DMS 273 (cell line): ENCODE data around the gene PSMD13.
"Not testable (repeated sequence)": the region's sequence is repeated elsewhere in the genome, so short reads cannot be mapped to it uniquely, and the experiment has no call there.

Experiments
- DNase-seq: peaks from one replicate; lab custom pipeline; 2025; ENCODE audit not compliant: unreplicated experiment; lab: John Stamatoyannopoulos, UW

Gene PSMD13

DNA sequence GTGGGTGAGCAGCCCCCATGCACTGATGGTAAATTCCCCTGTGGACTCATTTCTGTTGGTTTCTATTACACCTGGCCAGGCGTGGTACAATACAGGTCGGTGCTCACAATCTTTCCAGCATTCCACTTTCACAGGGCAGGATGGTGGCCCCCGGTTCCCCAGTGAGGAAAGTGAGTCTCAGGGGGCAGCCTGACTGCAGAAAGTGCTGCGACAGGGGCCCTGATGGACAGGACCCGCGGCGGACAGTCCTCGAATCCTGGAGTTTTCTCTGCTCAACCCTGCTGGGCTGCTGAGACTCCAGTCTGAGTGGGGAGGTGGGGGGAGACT, 49.1 kb downstream of the PSMD13 start:
- DNase-seq = no peak

DNA sequence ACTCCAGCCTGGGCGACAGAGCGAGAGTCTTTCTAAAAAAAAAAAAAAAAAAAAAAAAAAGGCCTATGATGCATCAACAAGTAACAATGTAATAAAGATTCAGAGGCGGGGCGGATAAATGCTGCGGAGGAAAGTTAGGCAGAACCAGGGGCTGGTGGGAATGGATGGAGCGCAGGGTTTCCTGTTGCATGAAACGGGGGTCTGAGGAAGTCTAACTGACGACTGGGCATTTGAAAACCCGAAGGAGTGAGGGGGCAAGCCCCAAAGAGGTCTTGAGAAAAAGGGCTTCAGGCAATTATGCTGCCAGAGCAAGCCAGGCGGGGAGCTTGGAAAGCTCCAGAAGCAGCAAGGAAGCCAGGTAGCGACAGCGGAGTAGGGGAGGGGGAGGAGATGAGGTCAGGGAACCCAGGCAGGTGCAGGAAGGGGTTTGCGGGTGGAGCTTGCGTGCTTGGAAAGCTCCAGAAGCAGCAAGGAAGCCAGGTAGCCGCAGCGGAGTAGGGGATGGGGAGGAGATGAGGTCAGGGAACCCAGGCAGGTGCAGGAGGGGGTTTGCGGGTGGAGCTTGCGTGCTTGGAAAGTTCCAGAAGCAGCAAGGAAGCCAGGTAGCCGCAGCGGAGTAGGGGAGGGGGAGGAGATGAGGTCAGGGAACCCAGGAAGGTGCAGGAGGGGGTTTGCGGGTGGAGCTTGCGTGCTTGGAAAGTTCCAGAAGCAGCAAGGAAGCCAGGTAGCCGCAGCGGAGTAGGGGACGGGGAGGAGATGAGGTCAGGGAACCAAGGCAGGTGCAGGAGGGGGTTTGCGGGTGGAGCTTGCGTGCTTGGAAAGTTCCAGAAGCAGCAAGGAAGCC, 50.4 kb downstream of the PSMD13 start:
- DNase-seq = not testable (repeated sequence)

DNA sequence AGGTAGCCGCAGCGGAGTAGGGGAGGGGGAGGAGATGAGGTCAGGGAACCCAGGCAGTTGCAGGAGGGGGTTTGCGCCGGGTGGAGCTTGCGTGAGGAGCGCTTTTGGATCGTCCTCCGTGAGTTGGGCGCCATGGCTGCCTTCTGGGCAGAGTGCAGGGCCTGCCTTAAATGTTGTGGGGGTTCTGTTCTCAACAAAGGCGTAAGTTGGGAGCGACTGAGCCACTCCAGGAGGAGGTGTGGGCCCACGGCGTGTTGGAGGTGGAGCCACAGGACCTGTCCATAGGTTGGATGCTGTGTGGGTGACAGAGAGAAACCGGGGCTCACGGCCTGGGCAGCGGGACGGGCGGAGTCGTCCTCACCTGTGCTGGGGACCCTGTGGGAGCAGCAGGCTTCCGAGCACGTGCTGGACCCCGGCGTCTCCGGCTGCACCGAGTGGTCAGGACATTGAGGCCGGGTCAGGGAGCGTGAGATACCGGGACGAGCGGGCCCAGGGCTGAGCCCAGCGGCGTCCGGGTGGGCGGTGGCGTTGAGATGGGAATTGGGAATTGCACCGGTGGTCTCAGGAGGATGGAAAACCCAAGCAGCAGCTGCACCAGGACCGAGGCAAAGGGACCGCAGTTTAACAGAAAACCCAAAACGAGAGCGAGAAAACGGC, 51.2 kb downstream of the PSMD13 start:
- no peak for DNase-seq

DNA sequence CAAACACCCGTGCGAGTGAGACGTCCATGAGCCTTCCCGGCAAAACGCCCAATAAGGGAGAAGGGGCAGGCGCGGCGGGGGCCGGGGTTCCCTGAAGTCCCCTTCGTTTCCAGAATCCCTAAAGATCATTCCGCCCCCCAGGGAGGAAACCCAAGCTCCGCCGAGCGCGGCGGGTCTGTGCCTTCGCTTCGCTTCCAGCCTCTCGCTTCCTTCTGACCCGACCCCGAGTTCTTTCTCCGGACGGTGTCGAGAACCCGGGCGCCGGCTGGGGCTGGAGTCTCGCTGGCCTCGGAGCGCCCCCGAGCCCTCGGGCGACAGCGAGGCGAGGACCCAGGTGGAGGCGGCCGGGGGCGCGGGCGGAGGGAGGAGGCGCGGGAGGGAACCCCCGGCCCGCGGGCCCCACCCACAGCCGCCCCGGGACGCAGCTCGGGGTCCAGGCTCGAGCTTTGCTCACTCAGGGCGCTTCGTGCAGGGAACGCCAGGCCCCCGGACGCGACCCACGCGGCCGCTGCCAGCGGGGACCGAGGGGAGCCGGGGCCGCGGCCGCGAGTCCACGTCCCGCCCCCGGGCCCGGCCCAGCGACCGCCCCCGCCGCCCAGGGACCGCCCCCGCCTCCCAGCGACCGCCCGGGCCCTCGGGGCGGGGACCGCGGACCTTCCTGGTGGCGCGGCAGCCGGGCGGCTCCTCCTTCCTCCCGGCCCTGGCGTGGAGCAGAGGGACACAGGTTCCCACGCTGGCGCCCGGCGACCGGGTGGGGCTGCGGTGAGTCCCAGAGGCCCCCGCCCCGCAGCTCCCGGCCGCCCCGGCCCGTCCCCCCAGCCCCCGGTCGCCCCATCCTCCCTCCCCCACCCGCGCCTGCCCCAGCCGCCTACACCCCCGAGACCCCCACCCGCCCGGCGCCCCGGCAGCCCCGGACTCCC, 52.0 kb downstream of the PSMD13 start, which contains the start of gene PGGHG:
PGGHG (plus strand) TSS at position 649 of the 920 bp plus-strand sequence. CDS start 691 bp downstream, outside the sequence.
- peak; percentile 46 for DNase-seq

DNA sequence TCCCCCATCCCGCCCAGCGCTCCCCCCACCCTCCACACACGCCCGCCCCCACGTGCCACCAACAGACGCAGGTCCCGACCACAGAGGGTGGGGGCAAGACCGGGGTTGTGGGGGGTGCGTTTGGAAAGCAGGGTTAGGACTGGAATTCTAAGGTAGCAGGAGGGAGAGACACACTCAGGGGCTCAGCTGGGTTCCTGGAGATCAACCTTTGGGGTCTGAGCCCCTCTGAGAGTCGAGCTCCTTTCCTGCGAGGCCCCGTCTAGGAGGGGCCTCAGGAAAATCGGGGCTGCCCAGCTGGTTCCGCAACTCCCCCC, 52.6 kb downstream of the PSMD13 start:
- DNase-seq = no peak

DNA sequence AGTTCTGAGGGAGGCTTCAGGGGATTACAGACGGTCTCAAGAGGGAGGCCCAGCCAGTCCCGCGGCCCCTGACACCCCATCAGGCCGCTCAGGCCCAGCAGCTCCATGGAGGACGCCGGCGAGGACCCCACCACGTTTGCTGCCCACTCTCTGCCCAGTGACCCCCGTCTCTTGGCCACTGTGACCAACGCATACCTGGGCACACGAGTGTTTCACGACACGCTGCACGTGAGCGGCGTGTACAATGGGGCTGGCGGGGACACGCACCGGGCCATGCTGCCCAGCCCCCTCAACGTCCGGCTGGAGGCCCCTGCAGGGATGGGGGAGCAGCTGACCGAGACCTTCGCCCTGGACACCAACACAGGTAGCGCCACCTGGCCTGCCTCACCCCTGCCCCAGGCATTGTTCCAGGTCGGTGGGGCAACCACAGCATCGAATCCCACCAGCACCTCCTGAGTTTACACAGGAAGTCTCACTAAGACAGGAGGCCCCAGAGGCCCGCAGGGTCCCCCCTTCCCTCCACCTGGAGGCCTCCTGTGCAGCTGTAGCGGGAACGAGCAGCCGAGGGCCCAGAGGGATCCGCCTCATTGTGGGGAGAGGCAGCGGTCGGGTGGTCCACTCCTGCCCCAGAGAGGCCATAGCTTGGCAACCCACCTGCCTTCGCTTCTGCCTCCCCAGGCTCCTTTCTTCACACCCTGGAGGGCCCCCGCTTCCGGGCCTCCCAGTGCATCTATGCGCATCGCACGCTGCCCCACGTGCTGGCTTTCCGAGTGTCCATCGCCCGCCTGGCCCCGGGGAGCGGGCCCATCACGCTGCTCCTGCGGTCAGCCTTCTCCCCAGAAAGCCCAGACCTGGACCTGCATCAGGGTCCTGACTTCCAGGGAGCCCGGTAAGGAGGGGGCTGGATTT, 53.2 kb downstream of the PSMD13 start:
- DNase-seq = no peak

DNA sequence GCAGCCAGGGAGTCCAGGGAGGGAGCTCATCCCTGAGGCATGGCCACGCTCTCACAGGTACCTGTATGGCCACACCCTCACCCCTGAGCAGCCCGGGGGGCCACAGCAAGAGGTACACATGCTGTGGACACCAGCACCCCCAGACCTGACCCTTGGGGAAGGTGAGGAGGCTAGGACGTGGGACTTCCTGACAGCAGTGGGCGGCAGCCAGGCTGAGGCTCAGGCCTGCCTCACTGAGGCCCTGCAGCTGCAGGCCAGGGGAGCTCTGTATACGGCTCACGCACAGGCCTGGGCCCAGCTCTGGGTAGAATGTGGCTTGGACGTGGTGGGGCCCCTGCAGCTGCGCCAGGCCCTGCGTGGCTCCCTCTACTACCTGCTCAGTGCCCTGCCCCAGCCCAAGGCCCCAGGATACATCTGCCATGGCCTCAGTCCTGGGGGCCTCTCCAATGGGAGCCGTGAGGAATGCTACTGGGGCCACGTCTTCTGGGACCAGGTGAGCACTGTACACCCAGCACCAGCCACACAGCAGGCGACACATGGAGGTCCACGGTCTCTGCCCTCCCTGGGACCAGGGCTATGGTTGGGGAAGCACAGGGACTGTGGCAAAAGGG, 54.0 kb downstream of the PSMD13 start:
- DNase-seq = no peak

DNA sequence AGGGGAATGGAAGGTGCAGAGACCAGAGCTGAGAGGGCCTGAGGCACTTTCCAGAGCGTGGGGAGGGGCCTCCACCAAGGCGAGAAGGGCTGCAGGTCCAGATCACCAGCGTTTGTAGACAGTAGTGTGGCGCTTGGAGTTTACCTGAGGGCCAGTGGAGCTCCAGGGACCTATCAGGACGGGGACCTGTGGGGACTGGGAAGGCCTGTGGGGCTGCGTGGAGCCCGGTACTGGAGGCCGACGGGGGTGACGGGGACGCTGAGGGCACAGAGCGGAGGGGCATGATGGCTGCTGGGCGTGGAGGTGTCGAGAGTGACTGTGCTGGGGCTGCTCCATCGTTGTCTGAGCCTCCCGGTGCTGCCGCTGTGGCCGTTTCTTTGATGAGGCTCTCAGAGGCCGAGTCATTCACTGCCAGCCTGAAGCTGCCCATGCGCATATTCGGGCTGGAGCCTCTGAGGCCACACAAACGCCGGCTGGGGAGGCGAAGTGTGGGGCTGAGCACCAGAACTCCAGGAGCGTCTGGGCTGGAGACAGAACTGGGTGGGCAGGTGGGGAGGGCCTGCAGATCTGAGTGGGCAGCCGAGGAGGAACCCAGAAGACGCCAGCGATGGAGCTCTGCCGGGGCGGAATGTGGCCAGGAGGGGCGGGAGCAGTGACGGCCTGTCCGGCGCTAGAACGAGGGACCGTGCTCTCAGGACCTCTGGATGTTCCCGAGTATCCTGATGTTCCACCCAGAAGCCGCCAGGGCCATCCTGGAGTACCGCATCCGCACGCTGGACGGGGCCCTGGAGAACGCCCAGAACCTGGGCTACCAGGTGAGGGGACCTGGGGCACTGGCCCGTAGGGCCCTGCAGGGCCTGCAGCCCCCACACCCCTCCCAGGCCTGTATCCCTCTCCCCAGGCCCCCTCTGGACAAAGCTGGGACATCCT, 54.8 kb downstream of the PSMD13 start:
- no peak for DNase-seq

DNA sequence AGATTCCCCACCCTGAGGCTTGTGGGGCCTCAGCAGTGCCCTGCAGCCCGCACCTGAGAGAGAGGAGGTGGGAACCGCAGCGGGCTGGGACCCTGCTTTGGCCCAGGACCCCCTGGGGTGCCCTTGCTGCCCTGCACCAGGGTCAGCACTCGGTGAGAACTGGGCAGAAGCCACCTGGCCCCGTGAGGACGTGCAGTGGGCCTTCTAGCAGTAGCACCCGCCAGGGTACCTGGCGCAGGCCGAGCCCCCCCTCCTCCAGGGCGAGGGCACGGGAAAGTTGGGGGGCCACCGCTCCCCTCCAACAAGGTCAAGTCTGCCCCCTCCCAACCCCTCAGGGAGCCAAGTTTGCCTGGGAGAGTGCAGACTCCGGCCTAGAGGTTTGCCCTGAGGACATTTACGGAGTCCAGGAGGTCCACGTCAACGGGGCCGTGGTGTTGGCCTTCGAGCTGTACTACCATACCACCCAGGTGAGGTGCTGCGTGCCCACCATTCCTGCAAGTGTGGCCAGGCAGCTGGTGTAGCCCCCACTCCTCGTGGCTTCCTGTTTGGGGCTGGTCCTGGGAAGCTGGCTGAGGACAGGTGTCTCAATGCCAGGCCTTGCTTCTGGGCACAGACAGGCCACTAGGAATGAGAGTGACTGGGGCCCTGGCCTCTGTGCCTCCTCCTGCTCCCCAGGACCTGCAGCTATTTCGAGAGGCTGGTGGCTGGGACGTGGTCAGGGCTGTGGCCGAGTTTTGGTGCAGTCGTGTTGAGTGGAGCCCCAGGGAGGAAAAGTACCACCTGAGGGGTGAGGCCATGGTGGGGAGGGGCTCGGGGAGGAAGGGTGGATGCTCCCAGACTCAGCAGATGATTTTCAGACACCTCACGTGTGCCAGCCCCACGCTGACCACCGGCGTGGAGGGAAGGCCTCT, 55.7 kb downstream of the PSMD13 start:
- no peak for DNase-seq

DNA sequence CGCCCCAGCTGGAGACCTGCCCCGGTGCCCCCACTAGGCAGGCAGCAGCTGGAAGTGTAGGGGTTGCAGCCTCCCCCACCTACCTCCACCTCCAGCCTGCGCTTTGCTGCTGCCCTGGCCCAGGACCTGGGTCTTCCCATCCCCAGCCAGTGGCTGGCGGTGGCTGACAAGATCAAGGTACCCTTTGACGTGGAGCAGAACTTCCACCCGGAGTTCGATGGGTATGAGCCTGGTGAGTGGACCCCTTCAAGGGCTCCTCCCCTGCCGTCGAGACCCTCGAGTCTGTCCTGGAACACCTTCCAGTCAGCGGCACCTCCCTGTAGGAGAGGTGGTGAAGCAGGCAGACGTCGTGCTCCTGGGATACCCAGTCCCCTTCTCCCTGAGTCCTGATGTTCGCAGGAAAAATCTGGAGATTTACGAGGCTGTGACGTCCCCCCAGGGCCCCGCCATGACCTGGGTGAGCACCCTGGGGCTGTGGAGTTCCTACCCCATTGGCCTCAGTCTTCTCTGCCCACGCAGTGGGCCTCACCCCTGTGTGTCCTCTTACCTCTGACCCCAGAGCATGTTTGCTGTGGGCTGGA, 56.6 kb downstream of the PSMD13 start:
- no peak for DNase-seq

DNA sequence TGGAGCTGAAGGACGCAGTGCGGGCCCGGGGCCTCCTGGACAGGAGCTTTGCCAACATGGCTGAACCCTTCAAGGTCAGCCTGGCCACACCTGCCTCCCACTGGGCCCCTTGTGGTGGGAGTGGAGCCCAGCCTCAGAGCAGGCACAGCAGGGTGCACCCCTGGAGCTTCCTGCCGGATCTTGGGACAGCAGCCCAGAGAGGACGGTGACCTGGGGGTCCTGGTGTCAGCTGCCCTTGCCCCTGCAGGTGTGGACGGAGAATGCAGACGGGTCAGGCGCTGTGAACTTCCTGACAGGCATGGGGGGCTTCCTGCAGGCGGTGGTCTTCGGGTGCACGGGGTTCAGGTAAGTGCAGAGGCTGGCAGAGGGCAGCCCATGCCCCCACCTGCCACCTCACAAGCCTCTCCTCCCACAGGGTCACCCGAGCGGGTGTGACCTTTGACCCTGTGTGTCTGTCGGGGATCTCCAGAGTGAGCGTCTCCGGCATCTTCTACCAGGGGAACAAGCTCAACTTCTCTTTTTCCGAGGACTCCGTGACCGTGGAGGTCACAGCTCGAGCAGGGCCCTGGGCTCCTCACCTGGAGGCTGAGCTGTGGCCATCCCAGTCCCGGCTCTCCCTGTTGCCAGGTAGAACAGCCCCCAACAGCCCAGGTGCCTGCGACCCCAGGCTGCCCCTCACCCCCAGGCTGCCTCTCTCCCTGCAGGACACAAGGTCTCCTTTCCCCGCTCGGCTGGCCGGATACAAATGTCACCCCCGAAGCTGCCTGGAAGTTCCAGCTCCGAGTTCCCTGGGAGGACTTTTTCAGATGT, 57.3 kb downstream of the PSMD13 start:
- DNase-seq = no peak

DNA sequence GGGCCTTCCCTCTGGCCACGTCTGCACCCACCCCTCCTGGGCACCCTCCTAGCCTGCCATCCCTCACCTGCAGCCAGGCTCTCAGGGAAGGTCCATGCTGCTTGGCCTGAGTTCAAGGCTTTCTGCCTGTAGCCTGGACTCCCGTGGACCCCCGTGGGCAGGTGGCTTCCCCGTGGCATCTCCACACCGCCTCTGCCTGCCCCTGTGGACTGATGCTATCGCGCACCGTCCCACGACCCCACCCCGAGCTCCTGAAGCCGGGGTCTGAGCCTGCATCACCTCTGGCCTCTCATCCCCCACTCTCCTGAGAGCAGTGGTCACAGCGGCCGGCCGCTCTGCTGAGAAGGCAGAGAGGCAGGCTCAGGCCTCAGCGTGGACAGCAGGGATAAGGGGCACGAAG, 58.0 kb downstream of the PSMD13 start:
- DNase-seq = no peak

DNA sequence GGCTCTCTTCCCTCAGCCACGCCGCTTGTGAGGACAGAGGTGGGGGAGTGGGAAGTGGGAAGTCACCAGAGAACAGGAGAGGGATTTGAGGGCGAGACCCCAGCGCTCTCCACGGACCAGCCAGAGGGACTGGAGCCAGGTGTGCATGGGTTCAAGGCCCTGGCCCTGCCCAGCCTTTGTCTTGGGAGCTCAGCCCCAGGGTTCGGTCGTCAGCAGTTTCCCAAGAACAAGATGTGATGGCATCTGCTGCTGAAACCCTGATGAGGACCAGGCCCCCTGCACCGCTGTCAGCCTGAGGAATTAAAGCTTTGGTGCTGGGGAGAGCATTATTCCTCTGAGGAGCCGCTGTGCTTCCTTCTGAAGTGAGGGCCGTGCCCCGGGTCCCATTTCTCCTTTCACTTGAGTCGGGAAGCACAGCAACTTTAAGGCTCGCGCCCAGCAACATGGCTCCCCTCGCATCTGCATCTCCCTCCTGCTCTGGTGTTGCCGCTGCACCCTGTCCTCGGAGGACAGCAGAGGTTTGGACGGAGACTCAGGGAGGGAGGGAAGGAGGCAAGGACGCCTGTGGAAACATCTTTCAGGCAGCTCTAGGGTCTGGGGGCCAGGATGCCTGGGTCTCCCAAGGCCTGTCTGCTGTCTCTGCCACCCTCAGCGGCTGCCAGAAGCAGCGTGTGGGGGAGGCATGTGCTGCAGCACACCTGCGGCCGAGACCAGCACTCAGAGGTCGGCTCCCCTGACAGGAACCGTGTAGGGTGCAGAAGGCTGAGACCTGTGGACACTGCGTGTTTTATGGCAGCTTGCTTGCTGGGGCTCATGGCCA, 58.8 kb downstream of the PSMD13 start:
- DNase-seq = no peak

DNA sequence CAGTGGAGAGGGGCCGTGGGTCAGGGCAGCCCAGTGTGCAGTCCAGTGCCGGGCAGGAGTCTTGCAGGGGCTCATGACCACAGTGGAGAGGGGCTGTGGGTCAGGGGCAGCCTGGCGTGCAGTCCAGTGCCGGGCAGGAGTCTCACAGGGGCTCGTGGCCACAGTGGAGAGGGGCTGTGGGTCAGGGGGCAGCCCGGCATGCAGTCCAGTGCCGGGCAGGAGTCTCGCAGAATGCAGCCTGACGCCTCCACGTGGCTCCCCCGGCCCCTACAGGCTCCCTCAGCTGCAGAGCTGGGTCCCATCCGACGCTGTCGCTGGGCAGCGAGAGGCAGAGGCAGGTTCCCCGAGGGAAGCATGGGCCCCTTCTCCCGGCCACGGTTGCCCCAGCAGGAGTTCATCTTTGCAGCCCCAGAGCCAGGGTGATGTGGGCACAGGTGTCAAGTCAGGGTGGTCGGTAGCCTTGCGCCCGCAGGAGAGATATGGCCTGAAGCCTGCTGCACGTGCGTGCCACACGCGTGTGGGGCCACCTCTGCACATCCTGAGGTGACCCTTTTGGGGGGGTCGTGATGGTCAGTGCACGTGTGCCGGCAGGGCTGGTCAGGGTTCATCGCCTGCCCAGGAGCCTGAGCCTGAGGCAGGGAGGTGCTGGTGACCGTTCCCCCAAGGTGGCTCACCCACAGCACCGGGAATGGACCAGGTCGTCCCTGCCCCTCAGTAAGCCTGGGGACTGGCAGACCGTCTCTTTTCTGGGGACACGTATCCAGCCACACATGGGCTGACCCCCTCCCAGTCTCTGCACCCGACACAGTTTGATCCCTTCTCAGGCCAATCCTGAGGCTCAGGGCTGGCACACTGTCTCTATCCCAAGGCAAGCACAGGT, 59.6 kb downstream of the PSMD13 start:
- no peak for DNase-seq

DNA sequence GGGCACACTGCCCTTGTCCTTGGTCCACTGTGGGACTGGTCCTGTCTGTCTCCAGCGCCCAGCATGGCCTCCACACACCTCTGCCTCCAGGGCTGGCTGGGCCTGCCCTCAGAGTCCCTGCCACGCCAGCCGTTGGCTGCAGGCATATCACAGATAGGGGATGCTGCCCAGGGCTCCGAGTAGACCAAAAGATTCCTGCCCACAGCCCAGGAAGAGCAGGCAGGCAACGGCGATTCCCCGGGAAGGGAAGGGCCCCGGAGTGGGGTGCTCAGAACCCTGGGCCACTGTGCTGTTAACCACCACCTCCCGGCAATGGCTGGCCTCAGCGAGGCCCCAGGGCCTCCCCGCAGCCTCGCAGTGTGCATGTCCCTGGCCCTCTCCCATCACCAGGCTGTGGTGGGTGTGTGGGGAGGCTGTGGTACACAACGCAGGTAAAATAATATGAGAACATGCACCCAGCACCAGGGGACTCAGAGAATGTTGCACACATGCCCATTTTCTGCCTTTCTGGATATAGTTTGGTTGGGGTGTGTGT, 60.3 kb downstream of the PSMD13 start:
- no peak for DNase-seq
